Upper lobe of right lung (tissue), 1 donor: Measurements from ENCODE around the gene OTOF. TPM values are rescaled to one million over a fixed set of nuclear protein-coding genes. Genes with fewer than 3 reads are reported as not detected.

ENCODE experiments used
- ATAC-seq: fragments of 200-7000 bp; cut with Tn5 transposase; one replicate; pipeline ENCODE4 v1.9.1; 2020; ENCODE audit warnings: mild to moderate bottlenecking, moderate library complexity
- DNase-seq: peaks from one replicate; pipeline ENCODE4 v3.0.0-alpha.2; 2020
- H3K27ac ChIP-seq: fragments of 200-600 bp; one replicate; pipeline ENCODE4 v1.8.0; 2022
- H3K27me3 ChIP-seq: fragments of 200-600 bp; one replicate; pipeline ENCODE4 v1.8.0; 2022; ENCODE audit warnings: mild to moderate bottlenecking
- H3K36me3 ChIP-seq: fragments of 200-600 bp; one replicate; pipeline ENCODE4 v1.8.0; 2022
- H3K4me1 ChIP-seq: fragments of 200-600 bp; one replicate; pipeline ENCODE4 v1.8.0; 2022
- H3K4me3 ChIP-seq: fragments of 200-600 bp; one replicate; pipeline ENCODE4 v1.8.0; 2022; ENCODE audit warnings: mild to moderate bottlenecking
- H3K9me3 ChIP-seq: fragments of 200-600 bp; one replicate; pipeline ENCODE4 v1.8.0; 2022
- intact Hi-C: fragments of 100-400 bp; cut with DNase I; formaldehyde crosslinking; loops from one replicate; pipeline ENCODE4 v1.11.0; 2022
- total RNA-seq: library from RNA; stranded (reverse); fragmentation: NEBNext Ultra II Directional; extraction: Animal tissue kit (Norgen Biotek cat#: 25700); gene quantifications from one replicate; pipeline ENCODE4 v1.2.1, GENCODE V29; 2021
- TF ChIP-seq, protein P1 (sequence below): fragments of 200-600 bp; IDR thresholded peaks from one replicate; pipeline ENCODE4 v1.8.0; 2022; ENCODE audit warnings: antibody characterized with exemption
- donor health status: DM: no; HTN: yes; CAD: no; lungs with severe emphysema.

The OTOF gene
- total RNA-seq, 1 donor from 2014 or later: 0.69 TPM

DNA sequence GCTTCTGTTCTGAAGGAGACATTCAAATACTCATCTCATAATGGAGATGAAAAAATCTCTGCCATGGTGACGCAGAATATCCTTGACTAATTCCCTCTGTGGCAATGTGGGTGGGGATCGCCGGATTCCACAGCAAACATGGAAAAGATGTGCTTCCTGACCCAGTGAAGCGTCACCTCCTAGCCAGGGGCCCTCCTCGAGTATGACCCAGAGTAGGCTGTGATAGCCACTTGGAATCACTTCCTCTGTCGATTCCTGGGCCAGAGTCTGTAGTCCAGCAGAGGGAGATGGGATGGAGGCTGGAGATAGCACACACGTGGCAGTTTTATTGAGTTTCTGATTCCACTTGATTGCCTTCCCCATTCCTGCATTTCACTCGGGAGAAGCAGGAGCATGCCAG is 39.4 kb downstream of the OTOF start:
- Histone ChIP-seq H3K9me3 (no peaks in the 10 kb centered on the region), H3K27ac (no peak overlapping the region), H3K4me1 (no peaks in the 10 kb centered on the region), H3K27me3 (no peaks in the 10 kb centered on the region), H3K4me3 (no peak overlapping the region), H3K36me3 (no peaks in the 10 kb centered on the region)
- no peak for DNase-seq
- no peak for ATAC-seq
- TF ChIP-seq, protein P1, sequence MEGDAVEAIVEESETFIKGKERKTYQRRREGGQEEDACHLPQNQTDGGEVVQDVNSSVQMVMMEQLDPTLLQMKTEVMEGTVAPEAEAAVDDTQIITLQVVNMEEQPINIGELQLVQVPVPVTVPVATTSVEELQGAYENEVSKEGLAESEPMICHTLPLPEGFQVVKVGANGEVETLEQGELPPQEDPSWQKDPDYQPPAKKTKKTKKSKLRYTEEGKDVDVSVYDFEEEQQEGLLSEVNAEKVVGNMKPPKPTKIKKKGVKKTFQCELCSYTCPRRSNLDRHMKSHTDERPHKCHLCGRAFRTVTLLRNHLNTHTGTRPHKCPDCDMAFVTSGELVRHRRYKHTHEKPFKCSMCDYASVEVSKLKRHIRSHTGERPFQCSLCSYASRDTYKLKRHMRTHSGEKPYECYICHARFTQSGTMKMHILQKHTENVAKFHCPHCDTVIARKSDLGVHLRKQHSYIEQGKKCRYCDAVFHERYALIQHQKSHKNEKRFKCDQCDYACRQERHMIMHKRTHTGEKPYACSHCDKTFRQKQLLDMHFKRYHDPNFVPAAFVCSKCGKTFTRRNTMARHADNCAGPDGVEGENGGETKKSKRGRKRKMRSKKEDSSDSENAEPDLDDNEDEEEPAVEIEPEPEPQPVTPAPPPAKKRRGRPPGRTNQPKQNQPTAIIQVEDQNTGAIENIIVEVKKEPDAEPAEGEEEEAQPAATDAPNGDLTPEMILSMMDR: no peak
- intact Hi-C loops: no loop called here

GRCh38 chr2:26435106-26435505 is 42.8 kb downstream of the OTOF start:
- TF ChIP-seq, protein P1: no peak
- intact Hi-C loops: no loop called here
- H3K9me3 ChIP-seq: no peaks in the 10 kb centered on the region
- DNase-seq (no peak), ATAC-seq (no peak)
- H3K4me1 ChIP-seq: no peaks in the 10 kb centered on the region
- H3K27me3 ChIP-seq: no peaks in the 10 kb centered on the region
- H3K4me3 ChIP-seq: no peak overlapping the region
- no peaks in the 10 kb centered on the region for H3K36me3 ChIP-seq
- no peak overlapping the region for H3K27ac ChIP-seq

DNA sequence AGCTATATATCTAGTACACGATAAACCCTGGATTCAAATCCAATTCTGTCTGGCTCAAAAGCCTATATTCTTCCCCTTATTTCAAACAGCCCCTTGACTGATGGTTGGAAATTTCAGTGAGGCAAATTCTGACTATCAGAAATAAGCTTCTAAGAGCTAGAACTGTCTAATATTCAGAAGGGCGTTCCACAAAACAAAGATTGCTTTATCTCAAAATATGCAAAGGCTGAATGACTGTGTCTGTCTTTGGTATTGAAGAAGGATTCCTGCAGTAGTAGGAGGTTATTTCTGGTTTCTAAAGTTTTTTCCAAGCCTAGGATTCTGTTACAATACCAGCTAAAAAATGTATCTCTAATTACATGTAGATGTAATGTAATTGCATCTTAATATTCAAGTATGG is 45.1 kb downstream of the OTOF start:
- Histone ChIP-seq H3K27ac (no peak overlapping the region), H3K36me3 (no peaks in the 10 kb centered on the region), H3K27me3 (no peaks in the 10 kb centered on the region), H3K9me3 (no peaks in the 10 kb centered on the region), H3K4me3 (no peak overlapping the region), H3K4me1 (no peaks in the 10 kb centered on the region)
- intact Hi-C loops: no loop called here
- ATAC-seq: no peak
- TF ChIP-seq, protein P1: no peak
- no peak for DNase-seq

GRCh38 chr2:26432363-26432762 is 45.6 kb downstream of the OTOF start:
- Histone ChIP-seq H3K36me3 (no peaks in the 10 kb centered on the region), H3K4me3 (no peak overlapping the region), H3K27ac (no peak overlapping the region), H3K27me3 (no peaks in the 10 kb centered on the region), H3K9me3 (no peaks in the 10 kb centered on the region), H3K4me1 (no peaks in the 10 kb centered on the region)
- intact Hi-C loops: no loop called here
- no peak for DNase-seq
- TF ChIP-seq, protein P1: no peak
- ATAC-seq: no peak

- no peak for DNase-seq
- H3K27me3 ChIP-seq: no peaks in the 10 kb centered on the region
- no peaks in the 10 kb centered on the region for H3K36me3 ChIP-seq
- H3K27ac ChIP-seq: no peak overlapping the region
- no peak overlapping the region for H3K4me3 ChIP-seq
- ATAC-seq: no peak
- H3K4me1 ChIP-seq: no peaks in the 10 kb centered on the region
- H3K9me3 ChIP-seq: no peaks in the 10 kb centered on the region
- intact Hi-C loops: no loop called here
- TF ChIP-seq, protein P1: no peak
These were observed 47.1 kb downstream of the OTOF start for GRCh38 chr2:26430826-26431225.
